HL-60 (cell line): ENCODE results near the gene IFI6.

Experiments
- DNase-seq, 2 experiments: peaks; one replicate each; pipeline ENCODE4 v3.0.0-alpha.2; 2010 to 2020; ENCODE audit warnings: low read depth in 1 of 2, low spot score in 1 of 2
- H3K27ac ChIP-seq: fragments of 250-450 bp; sonication (Bioruptor Pico); replicated peaks from 2 replicates; pipeline ENCODE4 v1.5.1; 2020; ENCODE audit warnings: mild to moderate bottlenecking, moderate library complexity
- H3K27me3 ChIP-seq: fragments of 250-450 bp; sonication (Bioruptor Pico); 2 replicates; pipeline ENCODE4 v1.5.1; 2021; ENCODE audit warnings: mild to moderate bottlenecking, moderate library complexity; ENCODE audit not compliant: insufficient read depth, poor library complexity, severe bottlenecking
- H3K4me3 ChIP-seq: replicated peaks from 2 replicates; pipeline ENCODE4 v1.5.1; 2011; ENCODE audit warnings: mild to moderate bottlenecking, control low read depth, low read length; ENCODE audit not compliant: insufficient read depth
- CTCF ChIP-seq: IDR thresholded peaks from one replicate; pipeline ENCODE4 v1.5.1; 2011; ENCODE audit warnings: low read length, control low read depth, inconsistent platforms; ENCODE audit not compliant: insufficient read depth
- GABPA ChIP-seq: IDR thresholded peaks from 2 replicates; pipeline ENCODE4 v1.6.1; 2012; ENCODE audit warnings: low read depth
- POLR2AphosphoS5 ChIP-seq: IDR thresholded peaks from 2 replicates; pipeline ENCODE4 v1.6.1; 2012; ENCODE audit warnings: low read depth
- REST ChIP-seq: IDR thresholded peaks from 2 replicates; pipeline ENCODE4 v1.6.1; 2012; ENCODE audit warnings: low read depth; ENCODE audit not compliant: insufficient replicate concordance
- SPI1 ChIP-seq: IDR thresholded peaks from 2 replicates; pipeline ENCODE4 v1.6.1; 2012; ENCODE audit warnings: low read depth, mild to moderate bottlenecking, borderline replicate concordance

The IFI6 gene

GRCh38 chr1:27633640-27634176 lies 38.3 kb downstream of the IFI6 start:
- TF ChIP-seq REST (no peak), SPI1 (no peak), GABPA (no peak), CTCF (no peak), POLR2AphosphoS5 (no peak)
- H3K4me3 ChIP-seq, result peak overlapping the region; percentile 49
- H3K27me3 ChIP-seq, result no peaks in the 10 kb centered on the region
- no peak for DNase-seq
- peak overlapping the region; percentile 84 for H3K27ac ChIP-seq

- peak overlapping the region; percentile 84 for H3K27ac ChIP-seq
- TF ChIP-seq SPI1, result no peak
- no peak for TF ChIP-seq GABPA
- TF ChIP-seq POLR2AphosphoS5, result no peak
- no peaks in the 10 kb centered on the region for H3K27me3 ChIP-seq
- peak overlapping the region; percentile 49 for H3K4me3 ChIP-seq
- DNase-seq, result no peak
Measured at GRCh38 chr1:27633298-27633610, 38.7 kb downstream of the IFI6 start.

- peak; percentile 83 for TF ChIP-seq POLR2AphosphoS5
- TF ChIP-seq SPI1, result peak; percentile 75; the same call in 1 of the 2 replicates
- TF ChIP-seq GABPA, result no peak
- TF ChIP-seq REST, result no peak
- TF ChIP-seq CTCF, result no peak
- no peaks in the 10 kb centered on the region for H3K27me3 ChIP-seq
- H3K27ac ChIP-seq, result peak overlapping the region; percentile 84
- DNase-seq, result peak; percentile 66 to 83
- H3K4me3 ChIP-seq, result 0 out of 2 replicates have a peak overlapping the region, but pooled peaks have one; percentile 2
Measured at GRCh38 chr1:27632387-27633297, 39.4 kb downstream of the IFI6 start.

- Histone ChIP-seq H3K27ac (peak overlapping the region; percentile 84), H3K27me3 (no peaks in the 10 kb centered on the region), H3K4me3 (no peak overlapping the region)
- peak in 1 of 2 experiments; percentile 78 for DNase-seq
- TF ChIP-seq CTCF, result no peak
- no peak for TF ChIP-seq REST
- no peak for TF ChIP-seq POLR2AphosphoS5
- no peak for TF ChIP-seq SPI1
- no peak for TF ChIP-seq GABPA
Measured at GRCh38 chr1:27630859-27631491, 41.0 kb downstream of the IFI6 start.
